GM11168 (cell line): Measurements from ENCODE around the gene GIMAP8.

Experiments used
- in situ Hi-C: fragments of 300-500 bp; cut with MboI; formaldehyde crosslinking; loops from one replicate; pipeline ENCODE4 v1.12.0; 2022; ENCODE audit warnings: low sequenced_read_pairs; ENCODE audit not compliant: unreplicated experiment

The GIMAP8 gene

GRCh38 chr7:150450491-150451001 is at the start of gene GIMAP8:
GIMAP8 (plus strand) TSS chr7:150450630; CDS start chr7:150466699, 16,069 bp downstream.
- in situ Hi-C loops: no loop called here

GRCh38 chr7:150400788-150401423 is 49.5 kb upstream of the GIMAP8 start:
- in situ Hi-C loops: no loop called here

DNA sequence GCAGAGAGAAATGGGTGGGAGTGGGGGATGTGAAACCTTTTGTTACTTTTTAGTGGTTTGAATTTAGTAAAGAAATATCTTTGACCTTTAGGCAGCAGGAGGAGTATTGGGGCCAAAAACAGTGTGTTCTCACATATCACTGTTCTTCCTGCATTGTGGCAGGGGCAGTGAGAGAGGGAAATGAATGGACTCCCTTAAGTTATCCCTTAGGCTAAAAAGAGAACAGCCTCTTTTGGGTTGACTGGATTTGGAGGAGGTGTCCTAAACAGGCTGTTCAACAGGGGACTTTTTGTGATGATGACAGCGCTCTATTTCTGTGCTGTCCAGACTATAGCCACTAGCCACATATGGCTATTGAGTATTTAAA is 49.0 kb upstream of the GIMAP8 start:
- in situ Hi-C loops: no loop called here

GRCh38 chr7:150401861-150402631 is 48.4 kb upstream of the GIMAP8 start:
- in situ Hi-C loops: no loop called here

- in situ Hi-C loops: no loop called here
Measured at GRCh38 chr7:150402671-150403321, 47.6 kb upstream of the GIMAP8 start.

GRCh38 chr7:150403376-150404171 is 46.9 kb upstream of the GIMAP8 start:
- in situ Hi-C loops: no loop called here

DNA sequence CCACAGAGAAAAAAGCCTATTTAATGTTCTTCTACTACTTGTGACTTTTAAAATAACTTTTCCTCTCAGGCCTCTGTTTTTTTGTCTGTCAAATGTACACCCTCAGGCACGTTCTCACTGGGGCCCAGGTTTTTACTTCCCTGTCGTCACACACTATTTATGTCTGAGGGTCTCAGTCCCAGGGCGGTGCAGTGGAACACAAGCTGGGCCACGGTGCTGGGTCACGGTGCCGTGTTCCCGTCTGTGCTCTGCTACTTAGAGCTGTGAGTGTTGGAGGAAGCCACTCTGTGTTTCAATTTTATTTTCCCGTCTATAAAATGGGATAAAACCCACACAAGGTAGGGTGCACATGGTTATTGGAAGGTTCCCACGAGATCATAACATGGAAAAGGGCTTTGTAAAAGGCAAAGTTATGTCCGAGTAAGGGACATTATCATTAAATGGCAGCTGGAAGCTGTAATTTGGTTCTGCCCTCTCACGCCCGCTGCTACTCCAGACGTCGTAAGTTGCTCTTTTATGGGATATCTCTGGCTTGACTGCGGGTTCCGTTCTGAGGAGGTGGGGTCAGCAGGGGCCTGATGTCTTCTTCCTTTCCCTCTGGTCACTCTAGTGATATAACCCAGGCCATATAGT is 46.1 kb upstream of the GIMAP8 start:
- in situ Hi-C loops: no loop called here

DNA sequence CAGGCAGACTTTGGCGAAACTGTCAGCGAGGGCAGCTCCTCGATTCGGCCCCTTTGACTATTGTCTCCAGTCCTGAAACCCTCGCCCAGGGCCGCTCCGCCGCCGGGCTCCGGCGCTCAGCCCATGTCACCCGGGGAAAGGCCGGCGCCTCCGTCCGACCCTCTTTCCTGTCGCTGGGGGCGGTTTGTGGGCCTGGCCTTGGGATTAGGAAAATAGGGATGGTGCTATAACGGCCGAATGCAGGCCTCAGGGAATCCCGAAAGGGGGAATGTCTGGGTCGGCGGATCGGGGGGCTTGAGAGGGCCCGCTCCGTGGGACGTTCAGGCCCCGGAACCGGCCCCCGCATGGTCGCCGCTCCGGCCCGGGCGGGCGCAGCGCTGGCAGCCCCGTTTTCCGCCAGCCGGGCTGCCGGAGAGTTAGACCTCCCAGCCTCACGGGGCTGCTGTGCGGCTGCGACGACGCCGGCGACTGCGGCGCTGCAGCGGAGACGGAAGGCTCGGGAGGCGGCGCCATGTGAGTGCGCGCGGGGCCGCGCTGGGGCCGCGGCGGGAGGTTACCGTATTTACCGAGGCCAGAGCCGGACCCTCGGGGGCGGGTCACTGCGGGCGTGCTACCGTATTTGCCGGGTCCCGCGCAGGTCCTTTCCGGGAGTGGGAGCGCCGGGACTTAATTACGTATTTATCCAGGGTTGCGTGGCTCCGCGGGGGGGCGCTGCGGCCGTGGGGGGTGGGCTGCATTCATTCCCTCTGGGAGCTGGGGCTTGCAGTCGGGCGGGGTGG is 45.4 kb upstream of the GIMAP8 start:
- in situ Hi-C loops: no loop called here

- in situ Hi-C loops: no loop called here
Measured at GRCh38 chr7:150405584-150406311, 44.7 kb upstream of the GIMAP8 start.

DNA sequence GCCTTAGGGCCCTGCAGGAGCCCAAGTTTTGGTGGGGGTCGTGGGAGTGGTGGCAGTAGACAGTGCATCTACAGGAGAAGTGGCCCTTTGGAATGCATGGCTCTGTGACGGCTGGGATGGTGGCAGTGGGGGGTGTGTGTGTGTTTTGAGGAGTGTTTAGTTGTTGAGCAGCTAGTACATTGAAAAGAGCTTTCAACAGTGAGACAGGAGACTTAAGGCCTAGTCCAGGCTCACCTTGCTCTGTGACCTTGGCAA is 44.2 kb upstream of the GIMAP8 start:
- in situ Hi-C loops: no loop called here

DNA sequence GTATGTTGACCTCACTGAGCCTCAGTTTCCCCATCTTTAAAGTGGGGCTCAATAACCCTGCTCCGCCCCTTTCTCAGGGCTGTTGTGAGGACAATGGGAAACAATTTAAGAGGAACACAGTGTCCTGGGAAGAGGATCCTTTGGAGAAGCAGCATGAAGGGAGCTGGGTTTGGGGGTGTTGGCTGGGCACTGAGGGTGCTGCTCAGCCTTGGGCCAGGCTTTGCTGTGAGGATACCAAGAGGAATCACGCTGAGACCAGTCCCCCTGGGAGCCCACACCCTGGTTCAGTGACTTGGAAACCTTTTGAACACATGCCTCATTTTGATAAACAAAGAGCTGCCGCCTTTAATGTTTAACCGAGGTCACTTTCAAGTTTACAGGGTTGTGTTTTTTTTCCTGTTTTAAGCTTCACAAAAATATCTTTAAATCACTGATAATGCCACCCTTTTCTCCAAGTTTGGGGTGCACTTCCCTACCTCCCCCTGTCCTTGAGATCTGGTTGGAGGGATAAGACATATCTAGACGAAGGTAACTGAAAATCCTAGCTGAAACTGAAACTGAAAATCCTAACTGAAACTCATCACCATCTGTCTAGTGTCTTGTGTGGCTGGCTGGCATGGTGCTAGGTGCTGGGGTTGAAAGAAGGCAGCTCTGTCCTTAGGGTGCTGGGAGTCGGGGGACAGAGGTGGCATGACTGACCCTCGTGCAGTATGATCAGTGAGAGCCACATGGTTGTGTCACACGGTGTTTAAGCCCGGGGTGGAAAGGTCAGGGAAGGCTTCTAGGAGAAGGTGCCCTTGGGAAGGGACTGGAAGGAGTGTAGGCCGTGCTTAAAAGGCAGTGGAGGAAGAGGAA is 43.6 kb upstream of the GIMAP8 start:
- in situ Hi-C loops: no loop called here

GRCh38 chr7:150407588-150408392 is 42.6 kb upstream of the GIMAP8 start:
- in situ Hi-C loops: no loop called here

DNA sequence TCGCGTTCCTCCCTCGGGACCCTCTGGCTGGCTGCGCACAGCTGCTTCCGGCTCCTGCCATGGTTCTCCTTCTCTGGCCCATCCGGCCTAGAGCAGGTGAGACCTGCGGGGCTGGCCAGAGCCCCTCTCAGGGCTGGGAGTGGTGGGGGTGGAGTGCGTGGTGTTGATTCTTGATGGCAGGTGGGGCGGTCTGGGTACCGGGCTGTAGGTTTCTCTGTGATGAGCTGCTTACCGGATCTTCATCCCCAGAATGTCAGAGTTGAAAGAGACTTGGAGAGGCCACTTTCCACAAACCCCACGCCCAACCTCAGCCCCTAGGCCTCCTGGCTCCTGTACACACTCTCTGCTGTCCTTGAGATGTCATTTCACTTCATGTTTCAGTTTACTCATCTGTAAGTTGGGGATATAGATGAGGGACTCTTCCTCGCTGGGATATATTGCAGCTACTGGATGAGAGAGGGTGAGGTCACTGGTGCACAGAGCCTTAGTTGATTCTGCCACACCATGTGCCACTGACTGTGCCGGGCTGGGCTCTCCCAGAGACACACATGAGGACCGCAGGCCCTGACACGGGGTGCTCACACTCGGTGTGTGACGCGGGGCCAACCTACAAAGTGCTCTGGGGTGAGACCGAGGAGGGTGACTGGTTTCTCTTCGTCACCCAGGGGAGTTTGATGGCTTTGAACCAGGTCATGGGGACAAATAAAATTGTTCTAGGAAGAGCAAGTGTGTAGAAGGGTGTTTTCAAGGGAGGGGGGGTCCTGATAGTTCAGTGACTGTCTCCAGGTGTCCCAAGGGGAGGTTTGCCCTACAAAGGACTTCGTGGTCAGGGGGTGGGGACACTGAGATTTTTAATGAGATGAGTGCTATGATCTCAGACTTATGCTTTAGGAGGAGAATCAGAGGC is 41.8 kb upstream of the GIMAP8 start:
- in situ Hi-C loops: no loop called here

DNA sequence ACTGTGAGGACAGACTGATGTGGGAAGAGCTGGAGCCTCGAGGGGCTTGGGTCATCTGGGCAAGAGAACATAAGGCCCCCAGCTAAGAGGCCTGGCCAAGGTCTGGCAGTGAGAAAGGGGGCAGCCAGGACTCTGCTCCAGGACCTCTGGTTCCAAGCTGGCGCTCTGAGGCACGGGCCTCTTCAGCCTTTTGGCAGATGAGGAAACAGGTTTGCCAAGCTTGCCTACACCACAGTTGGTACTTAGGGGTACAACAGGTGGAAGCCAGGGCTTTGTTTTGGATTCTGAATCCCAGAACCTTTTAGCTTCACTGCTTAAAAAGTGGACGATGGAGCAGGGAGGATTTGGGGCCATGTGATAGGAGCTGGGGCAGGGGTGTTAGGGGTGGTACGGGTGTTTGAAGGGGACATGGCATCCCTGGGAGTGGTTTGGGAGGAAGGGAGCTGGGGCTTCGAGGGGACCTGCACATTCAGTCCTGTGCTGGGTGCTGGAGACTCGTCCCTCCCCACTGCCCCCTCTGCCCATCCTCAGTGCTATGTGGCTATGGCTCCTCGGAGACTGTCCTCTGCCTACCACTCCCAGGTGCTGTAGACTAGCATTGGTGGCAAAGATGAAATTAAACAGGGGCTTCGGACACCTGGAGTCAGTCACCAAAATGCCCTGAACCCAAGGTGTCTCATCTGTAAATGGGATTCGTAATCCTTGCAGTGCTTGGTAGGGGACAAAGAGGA is 41.0 kb upstream of the GIMAP8 start:
- in situ Hi-C loops: no loop called here

DNA sequence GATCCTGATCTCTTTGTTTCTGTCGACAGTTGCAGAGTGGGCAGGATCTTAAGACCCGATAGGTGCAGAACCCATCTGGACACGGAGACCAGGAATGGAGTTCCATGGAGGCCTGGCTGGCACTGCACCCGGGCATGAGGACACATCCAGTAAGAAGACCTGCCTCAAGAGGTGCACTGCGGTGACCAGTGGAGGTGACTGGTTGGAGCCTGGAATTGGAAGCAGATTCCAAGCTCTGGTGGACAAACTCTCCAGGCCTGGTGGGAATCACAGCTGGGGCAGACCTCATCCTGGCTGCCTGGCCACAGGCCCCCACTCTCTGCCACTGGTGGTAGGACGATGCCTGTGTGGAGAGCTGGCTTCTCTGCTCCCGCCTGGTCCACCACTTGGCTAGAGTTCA is 40.3 kb upstream of the GIMAP8 start:
- in situ Hi-C loops: no loop called here
